MM.1S (cell line): ENCODE data around the gene LRRC4C.
A peak's percentile ranks its signal among the peaks of the same experiment; 100 is the strongest.

Experiments used
- DNase-seq: peaks from one replicate; pipeline ENCODE4 v3.0.0-alpha.2; 2015
- H2AFZ ChIP-seq: fragments of 300-600 bp; sonication (generic); 2 replicates; pipeline ENCODE4 v1.6.0; 2016; ENCODE audit warnings: antibody characterized with exemption, low read length
- H3F3A ChIP-seq: fragments of 300-600 bp; sonication (generic); 2 replicates; pipeline ENCODE4 v1.6.1; 2016; ENCODE audit warnings: mild to moderate bottlenecking, antibody characterized with exemption, low read length, moderate library complexity, mixed read lengths; ENCODE audit not compliant: insufficient read depth
- H3K27ac ChIP-seq: fragments of 300-600 bp; sonication (generic); 2 replicates; pipeline ENCODE4 v1.5.1; 2016; ENCODE audit warnings: mild to moderate bottlenecking, low read length
- H3K27me3 ChIP-seq: fragments of 300-600 bp; sonication (generic); replicated peaks from 2 replicates; pipeline ENCODE4 v1.6.0; 2016; ENCODE audit warnings: low read length; ENCODE audit not compliant: insufficient read depth
- H3K36me3 ChIP-seq: fragments of 300-600 bp; sonication (generic); replicated peaks from 2 replicates; pipeline ENCODE4 v1.6.1; 2016; ENCODE audit warnings: mild to moderate bottlenecking, low read length, mixed read lengths; ENCODE audit not compliant: insufficient read depth
- H3K4me1 ChIP-seq: fragments of 300-600 bp; sonication (generic); 2 replicates; pipeline ENCODE4 v1.6.1; 2016; ENCODE audit warnings: low read length, mixed read lengths
- H3K4me2 ChIP-seq: fragments of 300-600 bp; sonication (generic); 2 replicates; pipeline ENCODE4 v1.6.0; 2016; ENCODE audit warnings: low read depth, low read length
- H3K4me3 ChIP-seq: fragments of 300-600 bp; sonication (generic); 2 replicates; pipeline ENCODE4 v1.5.1; 2016; ENCODE audit warnings: low read length, mixed read lengths
- H3K79me2 ChIP-seq: fragments of 300-600 bp; sonication (generic); 2 replicates; pipeline ENCODE4 v1.6.1; 2016; ENCODE audit warnings: mixed run types, low read length, mixed read lengths
- H3K9ac ChIP-seq: fragments of 300-600 bp; sonication (generic); 2 replicates; pipeline ENCODE4 v1.6.1; 2016; ENCODE audit warnings: low read length, mixed read lengths
- H3K9me2 ChIP-seq: fragments of 300-600 bp; sonication (generic); replicated peaks from 2 replicates; pipeline ENCODE4 v1.6.1; 2016; ENCODE audit warnings: mild to moderate bottlenecking, low read length, mixed read lengths; ENCODE audit not compliant: insufficient read depth
- H3K9me3 ChIP-seq: fragments of 300-600 bp; sonication (generic); replicated peaks from 2 replicates; pipeline ENCODE4 v1.6.1; 2016; ENCODE audit warnings: mild to moderate bottlenecking, low read length, mixed read lengths; ENCODE audit not compliant: insufficient read depth
- H4K20me1 ChIP-seq: fragments of 300-600 bp; sonication (generic); 2 replicates; pipeline ENCODE4 v1.6.1; 2016; ENCODE audit warnings: mild to moderate bottlenecking, low read length, moderate library complexity, mixed read lengths; ENCODE audit not compliant: insufficient read depth
- CTCF ChIP-seq: fragments of 300-600 bp; sonication (generic); IDR thresholded peaks from 2 replicates; pipeline ENCODE4 v1.5.1; 2016; ENCODE audit warnings: antibody characterized with exemption, low read length, mixed read lengths
- EZH2 ChIP-seq: fragments of 300-600 bp; sonication (generic); optimal IDR thresholded peaks from 2 replicates; pipeline ENCODE3; 2017; ENCODE audit warnings: low read depth, mild to moderate bottlenecking, antibody characterized with exemption, low read length, mixed read lengths
- EZH2phosphoT487 ChIP-seq: fragments of 300-600 bp; sonication (generic); IDR thresholded peaks from 2 replicates; pipeline ENCODE4 v1.6.1; 2018; ENCODE audit warnings: antibody characterized with exemption, low read length

The LRRC4C gene

DNA sequence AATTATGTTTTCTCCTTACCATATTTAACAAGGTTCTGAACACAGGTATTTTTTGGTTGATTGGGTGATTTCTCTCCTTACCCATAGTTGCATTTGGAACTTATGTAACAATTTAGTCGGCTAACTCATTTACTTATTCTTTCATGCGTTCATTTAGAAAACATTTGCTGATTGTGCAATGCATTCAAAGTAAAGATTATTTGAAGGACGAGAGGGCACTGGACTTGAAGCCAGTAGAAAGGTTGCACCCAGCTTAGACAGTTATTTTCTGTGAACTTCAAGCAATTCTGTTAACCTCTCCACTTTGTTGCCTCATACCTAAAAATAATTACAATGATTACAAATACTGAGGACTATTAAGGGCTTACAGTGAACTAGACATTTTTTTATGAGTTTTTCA is 769.6 kb downstream of the LRRC4C start:
- Histone ChIP-seq H3F3A (no peaks in the 10 kb centered on the region), H3K4me2 (no peak overlapping the region), H2AFZ (no peak overlapping the region), H3K4me3 (no peak overlapping the region), H3K9me2 (no peaks in the 10 kb centered on the region), H3K79me2 (no peaks in the 10 kb centered on the region), H3K9me3 (no peaks in the 10 kb centered on the region), H3K36me3 (no peaks in the 10 kb centered on the region), H3K4me1 (no peaks in the 10 kb centered on the region), H3K27me3 (0 out of 2 replicates have a peak, but pooled peaks cover 5% of the 10 kb centered on the region), H4K20me1 (no peaks in the 10 kb centered on the region), H3K27ac (no peak overlapping the region), H3K9ac (no peak overlapping the region)
- no peak for TF ChIP-seq EZH2
- TF ChIP-seq EZH2phosphoT487 = no peak
- TF ChIP-seq CTCF = no peak
- DNase-seq = no peak

DNA sequence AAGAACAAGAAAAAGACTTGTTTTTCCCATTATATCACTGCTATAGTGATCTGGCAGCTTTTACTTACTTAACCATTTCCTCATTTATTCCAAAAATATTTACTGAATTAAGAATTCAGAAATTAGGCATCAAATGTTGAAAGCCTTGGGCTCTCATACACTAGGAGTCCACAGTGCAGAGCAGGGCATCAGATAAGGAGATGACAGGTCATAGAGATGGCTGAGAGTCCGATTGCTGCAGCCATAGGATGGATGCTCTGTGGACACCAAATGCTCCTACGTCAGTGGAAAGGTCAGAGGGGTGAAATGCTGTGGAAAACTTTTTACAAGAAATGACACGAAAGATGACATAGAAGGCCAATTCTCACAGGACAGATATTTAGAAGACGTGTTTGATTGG is 771.1 kb downstream of the LRRC4C start:
- Histone ChIP-seq H3K27ac (no peak overlapping the region), H3F3A (no peaks in the 10 kb centered on the region)
- DNase-seq = no peak

DNA sequence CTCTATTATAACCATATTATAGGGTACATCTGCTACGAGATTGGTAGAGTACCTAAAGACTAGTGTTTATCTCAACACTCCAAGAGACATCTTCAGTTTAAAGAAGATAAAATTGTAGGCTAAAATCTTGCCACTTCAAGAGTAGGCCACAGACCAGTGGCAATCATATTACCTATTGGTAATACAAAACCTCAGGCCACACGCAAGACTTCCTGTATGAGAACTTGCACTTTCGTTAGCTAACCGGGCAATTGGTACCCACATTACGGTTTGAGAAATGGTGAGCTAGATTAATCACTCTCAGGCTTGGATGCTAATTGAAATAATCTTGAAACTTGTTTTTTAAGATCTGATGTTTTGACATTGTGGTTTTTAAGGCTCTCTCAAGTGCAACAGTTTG is 772.7 kb downstream of the LRRC4C start:
- peak; percentile 75 for DNase-seq
- H3K4me1 ChIP-seq = no peaks in the 10 kb centered on the region
- no peak overlapping the region for H3K27ac ChIP-seq
- no peak overlapping the region for H2AFZ ChIP-seq
- no peaks in the 10 kb centered on the region for H3K36me3 ChIP-seq
- H3K27me3 ChIP-seq = 0 out of 2 replicates have a peak, but pooled peaks cover 5% of the 10 kb centered on the region
- H3K9me2 ChIP-seq = no peaks in the 10 kb centered on the region
- H3K9ac ChIP-seq = no peak overlapping the region
- no peak for TF ChIP-seq CTCF
- no peak for TF ChIP-seq EZH2phosphoT487
- no peak for TF ChIP-seq EZH2
- no peaks in the 10 kb centered on the region for H3K79me2 ChIP-seq
- no peak overlapping the region for H3K4me2 ChIP-seq
- H3K9me3 ChIP-seq = no peaks in the 10 kb centered on the region
- no peaks in the 10 kb centered on the region for H4K20me1 ChIP-seq
- H3F3A ChIP-seq = no peaks in the 10 kb centered on the region
- no peak overlapping the region for H3K4me3 ChIP-seq

More for the DNA sequence above, 771.1 kb downstream of the LRRC4C start:
- H2AFZ ChIP-seq = no peak overlapping the region
- H3K79me2 ChIP-seq = no peaks in the 10 kb centered on the region
- H3K9me2 ChIP-seq = no peaks in the 10 kb centered on the region
- H3K9me3 ChIP-seq = no peaks in the 10 kb centered on the region
- H3K4me3 ChIP-seq = no peak overlapping the region
- H3K4me2 ChIP-seq = no peak overlapping the region
- no peaks in the 10 kb centered on the region for H3K4me1 ChIP-seq
- 0 out of 2 replicates have a peak, but pooled peaks cover 5% of the 10 kb centered on the region for H3K27me3 ChIP-seq
- no peak for TF ChIP-seq CTCF
- no peak for TF ChIP-seq EZH2
- no peak for TF ChIP-seq EZH2phosphoT487
- no peak overlapping the region for H3K9ac ChIP-seq
- H4K20me1 ChIP-seq = no peaks in the 10 kb centered on the region
- H3K36me3 ChIP-seq = no peaks in the 10 kb centered on the region

- no peak for TF ChIP-seq EZH2phosphoT487
- TF ChIP-seq EZH2 = no peak
- no peak for TF ChIP-seq CTCF
Measured at GRCh38 chr11:40683010-40683409, 776.4 kb downstream of the LRRC4C start.

More at GRCh38 chr11:40683010-40683409, 776.4 kb downstream of the LRRC4C start:
- Histone ChIP-seq H3K79me2 (no peaks in the 10 kb centered on the region), H3K4me2 (no peak overlapping the region), H3K27me3 (0 out of 2 replicates have a peak, but pooled peaks cover 5% of the 10 kb centered on the region), H3K9me3 (no peaks in the 10 kb centered on the region), H3K36me3 (no peaks in the 10 kb centered on the region), H4K20me1 (no peaks in the 10 kb centered on the region), H3K27ac (no peak overlapping the region), H3K9ac (no peak overlapping the region), H3F3A (no peaks in the 10 kb centered on the region), H3K9me2 (no peaks in the 10 kb centered on the region), H3K4me3 (no peak overlapping the region), H2AFZ (no peak overlapping the region), H3K4me1 (no peaks in the 10 kb centered on the region)
- DNase-seq = no peak
